CD4-positive, alpha-beta memory T cell (primary cell): ENCODE measurements around the gene BAG3. TPM values are rescaled to one million over a fixed set of nuclear protein-coding genes. Genes with fewer than 3 reads are reported as not detected.

ENCODE experiments used
- CTCF ChIA-PET: fragments of 350-600 bp; sonication (Branson Sonifier 250); formaldehyde crosslinking; loops from one replicate; lab custom pipeline; 2021; ENCODE audit warnings: inconsistent platforms; ENCODE audit not compliant: partially characterized antibody; lab: Charles Lee
- POLR2A ChIA-PET: fragments of 350-600 bp; sonication (Branson Sonifier 250); formaldehyde crosslinking; loops from one replicate; lab custom pipeline; 2021; ENCODE audit not compliant: partially characterized antibody; lab: Charles Lee
- DNase-seq, 5 donors: peaks; one replicate each; pipeline versions ENCODE4 v3.0.0 to v3.0.0-alpha.2; 2020 to 2022; ENCODE audit warnings: mixed read lengths in 1 of 5
- H3K27ac ChIP-seq: one replicate; pipeline ENCODE4 v1.7.0; 2013; ENCODE audit warnings: low read depth, low read length
- H3K27me3 ChIP-seq: 2 replicates; pipeline ENCODE4 v1.7.0; 2013; ENCODE audit warnings: mild to moderate bottlenecking, low read length, moderate library complexity; ENCODE audit not compliant: insufficient read depth
- H3K36me3 ChIP-seq: 2 replicates; pipeline ENCODE4 v1.7.0; 2013; ENCODE audit warnings: mild to moderate bottlenecking, low read length, moderate library complexity; ENCODE audit not compliant: insufficient read depth
- H3K4me1 ChIP-seq: 2 replicates; pipeline ENCODE4 v1.7.0; 2013; ENCODE audit warnings: mild to moderate bottlenecking, low read length, moderate library complexity; ENCODE audit not compliant: insufficient read depth
- H3K4me3 ChIP-seq, 2 donors: one replicate each; pipeline ENCODE4 v1.7.0; 2013; ENCODE audit warnings: low read length in 2 of 2, mild to moderate bottlenecking in 1 of 2
- H3K9me3 ChIP-seq, 2 donors: one replicate each; pipeline ENCODE4 v1.7.0; 2013; ENCODE audit warnings: low read length in 2 of 2, control low read depth in 1 of 2; ENCODE audit not compliant: control insufficient read depth in 1 of 2
- H3K27ac Mint-ChIP-seq, 7 donors: one replicate each; pipeline ENCODE4 v1.8.0; 2020 to 2021; ENCODE audit warnings: mixed read lengths in 7 of 7, mild to moderate bottlenecking in 6 of 7, inconsistent platforms in 3 of 7, moderate library complexity in 3 of 7
- H3K27me3 Mint-ChIP-seq, 2 donors: one replicate each; pipeline ENCODE4 v1.8.0; 2020 to 2021; ENCODE audit warnings: mixed read lengths in 2 of 2
- H3K36me3 Mint-ChIP-seq, 2 donors: one replicate each; pipeline ENCODE4 v1.8.0; 2020 to 2021; ENCODE audit warnings: mixed read lengths in 2 of 2, inconsistent platforms in 1 of 2, mild to moderate bottlenecking in 1 of 2
- H3K4me1 Mint-ChIP-seq, 4 donors: one replicate each; pipeline ENCODE4 v1.8.0; 2020 to 2021; ENCODE audit warnings: mixed read lengths in 4 of 4, mild to moderate bottlenecking in 1 of 4
- H3K4me3 Mint-ChIP-seq, 8 donors: one replicate each; pipeline ENCODE4 v1.8.0; 2020 to 2021; ENCODE audit warnings: mixed read lengths in 8 of 8, mild to moderate bottlenecking in 7 of 8, moderate library complexity in 6 of 8, inconsistent platforms in 3 of 8
- H3K9me3 Mint-ChIP-seq, 8 donors: one replicate each; pipeline ENCODE4 v1.8.0; 2020 to 2021; ENCODE audit warnings: mixed read lengths in 8 of 8, mild to moderate bottlenecking in 5 of 8, inconsistent platforms in 3 of 8, moderate library complexity in 1 of 8
- intact Hi-C: fragments of 100-400 bp; cut with micrococcal nuclease; formaldehyde crosslinking; loops from one replicate; pipeline ENCODE4 v1.15.1; 2023
- polyA plus RNA-seq, 2 donors: library from polyadenylated mRNA; unstranded; fragments of 300-500 nt; fragmentation: Illumina TruSeq; gene quantifications; one replicate each; pipeline ENCODE4 v1.2.3, GENCODE V29; 2021
- total RNA-seq, 2 experiments: library from RNA; stranded (reverse); gene quantifications; one replicate each; pipeline ENCODE4 v1.2.3, GENCODE V29; 2021

BAG3 gene
- total RNA-seq (10 to 100 TPM; 20.8 to 21.6 TPM), polyA plus RNA-seq (10 to 100 TPM in 1 of 2 donors, 1 to 10 TPM in 1; 8.5 to 27.3 TPM)

DNA sequence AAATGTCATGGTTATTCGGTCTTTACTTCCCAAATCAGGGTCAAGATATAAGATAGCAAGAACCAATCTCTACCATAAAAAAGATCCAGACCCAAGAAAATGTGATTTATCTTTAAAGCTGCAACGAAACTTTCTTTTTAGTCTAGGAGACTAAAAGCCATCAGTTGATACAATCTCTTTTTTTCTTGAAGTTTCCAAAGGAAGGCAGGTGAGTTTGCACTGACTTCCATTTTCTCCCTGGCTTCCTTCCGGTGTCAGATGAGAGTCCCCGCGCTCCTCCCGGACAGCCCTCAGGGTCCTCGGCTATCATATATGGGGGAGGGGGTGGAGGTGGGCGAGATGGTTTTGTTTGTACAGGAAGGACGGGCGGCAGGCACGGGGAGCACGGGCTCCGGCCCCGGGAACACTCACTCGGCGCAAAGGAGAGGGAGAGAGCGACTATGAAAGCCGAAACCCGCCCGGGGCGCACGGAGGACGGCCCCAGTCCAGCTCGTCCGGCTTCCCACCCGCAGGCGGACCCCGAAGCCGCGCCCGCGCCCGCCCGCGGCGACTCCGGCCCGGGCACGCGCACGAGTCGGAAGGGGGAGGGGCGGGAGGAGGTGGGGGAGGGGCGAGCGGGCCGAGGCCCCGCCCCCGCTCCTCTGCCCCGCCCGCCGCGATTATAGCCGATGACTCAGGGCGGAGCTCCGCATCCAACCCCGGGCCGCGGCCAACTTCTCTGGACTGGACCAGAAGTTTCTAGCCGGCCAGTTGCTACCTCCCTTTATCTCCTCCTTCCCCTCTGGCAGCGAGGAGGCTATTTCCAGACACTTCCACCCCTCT lies at the start of gene BAG3:
BAG3 (plus strand) TSS at position 689 of the 822 bp plus-strand sequence. CDS start 296 bp downstream, outside the sequence.
- peak; percentile 66 to 80 (median 68) for DNase-seq
- peaks cover 45% of the 10 kb centered on the region for H3K4me1 ChIP-seq
- intact Hi-C loops, result loop anchor here (1.0 to 2.0 kb wide), 5 partner anchors 9 to 442 kb away; no protein-coding TSS in a partner anchor
- no peaks in the 10 kb centered on the region for H3K9me3 ChIP-seq
- peak within 1 kb of the TSS; percentile 87 for H3K27ac ChIP-seq
- peaks cover 0 to 6% (median 0%) of the 10 kb centered on the region in 8 donors for H3K9me3 Mint-ChIP-seq
- H3K4me3 Mint-ChIP-seq, result peak within 1 kb of the TSS; percentile 94 to 100 (median 96)
- ChIA-PET POLR2A (interaction anchor here (1.0 to 6.3 kb wide), 17 partner anchors 8 to 519 kb away, joined by 3 to 84 read pairs (median 5); partner anchors contain the start of genes GRK5, INPP5F, MCMBP and RGS10), CTCF (interaction anchor here (1.1 kb wide), 1 partner anchor 209 kb away, joined by 3 read pairs; no protein-coding TSS in a partner anchor)
- peak within 1 kb of the TSS; percentile 96 to 99 (median 96) for H3K27ac Mint-ChIP-seq
- peak within 1 kb of the TSS; percentile 88 to 89 for H3K4me3 ChIP-seq
- H3K4me1 Mint-ChIP-seq, result peaks cover 36 to 45% (median 43%) of the 10 kb centered on the region in 4 donors
- H3K27me3 ChIP-seq, result no peaks in the 10 kb centered on the region
- peaks cover 0 to 19% of the 10 kb centered on the region in 2 donors for H3K36me3 Mint-ChIP-seq
- H3K36me3 ChIP-seq, result no peaks in the 10 kb centered on the region
- peaks cover 0 to under 1% of the 10 kb centered on the region in 2 donors for H3K27me3 Mint-ChIP-seq

DNA sequence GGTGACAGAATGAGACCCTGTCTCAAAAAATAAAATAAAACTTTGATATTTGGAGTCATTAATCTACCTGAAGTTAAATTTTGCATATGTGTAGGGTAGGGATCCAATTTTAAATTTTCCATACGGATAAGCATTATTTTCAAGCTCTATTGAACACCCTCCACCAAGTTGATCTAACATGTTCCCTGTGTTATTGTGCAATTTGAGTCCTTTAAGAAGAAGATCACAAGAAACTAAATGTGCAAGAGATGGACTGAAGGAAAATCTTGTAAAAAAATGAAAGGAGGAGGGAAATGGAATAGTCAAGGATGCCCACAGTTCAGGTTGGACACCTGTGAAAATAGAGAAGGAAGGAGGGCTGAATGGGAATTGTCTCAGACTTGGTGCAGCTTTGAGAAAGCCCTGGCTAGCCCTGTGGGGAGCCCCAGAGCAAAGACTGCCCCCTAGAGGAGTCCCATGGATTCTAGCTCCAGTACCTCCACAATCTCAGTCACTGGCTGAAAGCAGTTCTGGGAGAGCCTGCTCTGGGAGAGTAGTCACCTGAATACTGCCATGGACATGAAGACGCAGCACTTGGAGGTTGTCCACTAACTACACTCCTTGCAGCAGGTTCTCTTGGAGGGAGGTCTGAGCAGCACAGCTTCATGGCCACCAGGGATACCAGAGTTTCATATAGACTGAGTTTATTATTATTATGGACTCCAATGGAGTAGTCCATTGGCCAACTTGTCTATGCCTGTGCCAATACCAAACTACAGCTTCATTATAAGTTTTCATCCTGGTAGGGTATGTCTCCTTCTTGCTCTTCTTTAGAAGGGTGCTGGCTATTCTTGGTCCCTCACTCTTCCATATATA lies 48.7 kb upstream of the BAG3 start:
- peaks cover 5% of the 10 kb centered on the region for H3K4me1 ChIP-seq
- no peak overlapping the region for H3K27ac ChIP-seq
- H3K27ac Mint-ChIP-seq, result peak overlapping the region in 3 of 7 donors; percentile 23 to 70 (median 44)
- H3K4me3 Mint-ChIP-seq, result no peak overlapping the region
- H3K27me3 ChIP-seq, result no peaks in the 10 kb centered on the region
- ChIA-PET POLR2A (interaction anchor here (0.6 to 1.6 kb wide), 3 partner anchors 41 to 228 kb away, joined by 3 read pairs; no protein-coding TSS in a partner anchor), CTCF (interaction anchor here (0.7 to 1.3 kb wide), 6 partner anchors 10 to 404 kb away, joined by 3 to 5 read pairs (median 4); partner anchors contain the start of gene INPP5F)
- H3K36me3 Mint-ChIP-seq, result no peaks in the 10 kb centered on the region
- DNase-seq, result peak in 2 of 5 donors; percentile 17 to 26
- H3K4me1 Mint-ChIP-seq, result peaks cover 5 to 8% (median 5%) of the 10 kb centered on the region in 4 donors
- H3K36me3 ChIP-seq, result no peaks in the 10 kb centered on the region
- no peak overlapping the region for H3K4me3 ChIP-seq
- H3K9me3 Mint-ChIP-seq, result no peaks in the 10 kb centered on the region
- intact Hi-C loops, result no loop called here
- H3K27me3 Mint-ChIP-seq, result no peaks in the 10 kb centered on the region
- H3K9me3 ChIP-seq, result no peaks in the 10 kb centered on the region

DNA sequence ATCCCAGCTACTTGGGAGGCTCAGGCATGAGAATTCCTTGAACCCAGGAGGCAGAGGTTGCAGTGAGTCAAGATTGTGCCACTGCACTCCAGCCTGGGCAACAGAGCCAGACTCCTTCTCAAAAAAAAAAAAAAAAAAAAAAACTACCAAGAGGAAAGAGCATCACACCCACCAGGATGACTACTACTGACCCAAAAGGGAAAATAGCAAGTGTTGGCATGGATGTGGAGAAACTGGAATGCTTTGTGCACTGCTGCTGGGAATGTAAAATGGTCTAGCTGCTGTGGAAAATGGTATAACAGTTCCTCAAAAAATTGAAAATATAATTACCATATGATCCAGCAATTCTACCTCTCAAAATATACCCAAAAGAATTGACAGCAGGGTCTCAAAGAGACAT lies 46.7 kb upstream of the BAG3 start:
- no peaks in the 10 kb centered on the region for H3K36me3 ChIP-seq
- H3K27ac ChIP-seq, result no peak overlapping the region
- POLR2A ChIA-PET, result no interaction called here
- H3K4me3 ChIP-seq, result no peak overlapping the region
- H3K4me1 ChIP-seq, result no peaks in the 10 kb centered on the region
- H3K9me3 Mint-ChIP-seq, result no peaks in the 10 kb centered on the region
- no peaks in the 10 kb centered on the region for H3K27me3 ChIP-seq
- CTCF ChIA-PET, result interaction anchor here (0.7 kb wide), 1 partner anchor 58 kb away, joined by 3 read pairs; no protein-coding TSS in a partner anchor
- no peaks in the 10 kb centered on the region for H3K36me3 Mint-ChIP-seq
- no peak for DNase-seq
- no peak overlapping the region for H3K27ac Mint-ChIP-seq
- intact Hi-C loops, result no loop called here
- no peaks in the 10 kb centered on the region for H3K27me3 Mint-ChIP-seq
- H3K9me3 ChIP-seq, result no peaks in the 10 kb centered on the region
- no peak overlapping the region for H3K4me3 Mint-ChIP-seq
- H3K4me1 Mint-ChIP-seq, result peaks cover 4 to 8% (median 7%) of the 10 kb centered on the region in 4 donors

DNA sequence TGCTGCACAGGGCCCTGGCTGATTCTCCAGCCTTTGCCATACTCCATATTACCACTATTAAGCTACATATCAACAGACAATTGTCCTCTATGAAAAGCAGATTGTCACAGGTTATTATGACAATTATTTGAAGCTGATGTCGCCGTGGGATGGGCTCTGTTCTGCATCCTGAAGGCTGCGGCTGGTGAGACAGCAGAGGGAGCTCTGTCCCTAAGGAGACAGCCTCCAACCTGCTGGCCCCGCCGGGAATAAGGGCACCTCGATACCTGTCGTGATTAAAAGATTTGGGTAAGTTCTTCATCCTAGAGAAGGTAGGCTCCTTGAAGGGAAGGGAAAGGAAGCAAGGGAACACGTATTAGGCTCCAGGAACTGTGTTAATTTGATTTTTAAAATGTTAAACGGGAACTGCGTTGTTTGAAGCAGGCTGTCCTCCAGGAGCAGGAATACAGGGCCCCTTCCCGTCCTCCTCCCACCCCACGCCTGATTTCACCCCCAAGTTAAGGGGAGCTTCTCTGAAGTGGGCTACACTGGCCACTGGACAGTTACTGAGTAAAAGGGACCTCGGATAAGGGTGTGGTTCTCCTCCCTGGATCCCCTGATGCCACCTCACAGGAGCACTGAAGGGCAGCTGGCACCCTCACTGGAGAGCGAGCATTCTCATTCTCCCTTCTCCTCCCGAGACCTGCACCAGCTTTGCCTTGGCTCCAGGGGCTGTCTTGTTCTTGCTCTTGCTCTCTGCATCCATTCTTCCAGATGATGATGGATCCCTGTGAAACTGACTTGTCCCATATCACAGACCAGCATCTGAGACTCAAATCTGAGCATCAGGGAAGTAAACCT lies 42.6 kb upstream of the BAG3 start:
- H3K4me1 Mint-ChIP-seq, result peaks cover 4 to 8% (median 6%) of the 10 kb centered on the region in 4 donors
- peaks cover 0 to 2% of the 10 kb centered on the region in 2 donors for H3K27me3 Mint-ChIP-seq
- peaks cover 0 to 4% (median 0%) of the 10 kb centered on the region in 8 donors for H3K9me3 Mint-ChIP-seq
- no peak overlapping the region for H3K27ac ChIP-seq
- ChIA-PET POLR2A (interaction anchor here (1.1 to 1.4 kb wide), 3 partner anchors 43 to 118 kb away, joined by 3 to 6 read pairs (median 5); partner anchors contain the start of genes BAG3 and INPP5F), CTCF (interaction anchor here (0.6 to 2.9 kb wide), 16 partner anchors 9 to 495 kb away, joined by 3 to 27 read pairs (median 3); no protein-coding TSS in a partner anchor)
- H3K9me3 ChIP-seq, result no peaks in the 10 kb centered on the region
- H3K36me3 ChIP-seq, result no peaks in the 10 kb centered on the region
- intact Hi-C loops, result loop anchor here (1.0 kb wide), 2 partner anchors 45 to 251 kb away; no protein-coding TSS in a partner anchor
- peak in 4 of 5 donors; percentile 19 to 28 (median 22) for DNase-seq
- H3K27ac Mint-ChIP-seq, result peak overlapping the region in 1 of 7 donors; percentile 27
- H3K4me3 Mint-ChIP-seq, result peak overlapping the region in 4 of 8 donors; percentile 25 to 40 (median 30)
- no peak overlapping the region for H3K4me3 ChIP-seq
- H3K36me3 Mint-ChIP-seq, result no peaks in the 10 kb centered on the region
- H3K27me3 ChIP-seq, result no peaks in the 10 kb centered on the region
- no peaks in the 10 kb centered on the region for H3K4me1 ChIP-seq

DNA sequence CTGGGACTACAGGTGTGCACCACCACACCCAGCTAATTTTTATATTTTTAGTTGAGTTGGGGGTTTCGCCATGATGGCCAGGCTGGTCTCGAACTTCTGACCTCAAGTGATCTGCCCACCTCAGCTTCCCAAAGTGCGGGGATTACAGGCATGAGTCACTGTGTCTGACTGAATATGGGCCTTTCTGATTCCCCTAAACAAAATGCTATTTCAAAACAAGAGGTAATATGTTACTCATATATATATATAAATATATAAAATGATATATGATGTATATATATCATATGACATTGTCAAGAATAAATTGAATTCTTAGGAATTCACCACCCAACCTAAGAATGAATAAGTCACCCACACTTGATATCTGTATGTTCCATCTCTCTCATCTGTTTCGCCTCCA lies 41.7 kb upstream of the BAG3 start:
- Histone ChIP-seq H3K4me3 (no peak overlapping the region), H3K27ac (no peak overlapping the region), H3K36me3 (no peaks in the 10 kb centered on the region), H3K9me3 (no peaks in the 10 kb centered on the region), H3K4me1 (no peaks in the 10 kb centered on the region), H3K27me3 (no peaks in the 10 kb centered on the region)
- Mint-ChIP-seq H3K4me1 (peaks cover 4 to 8% (median 6%) of the 10 kb centered on the region in 4 donors), H3K9me3 (peaks cover 0 to 4% (median 0%) of the 10 kb centered on the region in 8 donors), H3K27ac (no peak overlapping the region), H3K27me3 (peaks cover 0 to 2% of the 10 kb centered on the region in 2 donors), H3K4me3 (no peak overlapping the region), H3K36me3 (no peaks in the 10 kb centered on the region)
- CTCF ChIA-PET, result interaction anchor here (0.6 to 2.9 kb wide), 5 partner anchors 18 to 250 kb away, joined by 3 to 27 read pairs (median 5); no protein-coding TSS in a partner anchor
- intact Hi-C loops, result no loop called here
- no peak for DNase-seq
- POLR2A ChIA-PET, result no interaction called here

DNA sequence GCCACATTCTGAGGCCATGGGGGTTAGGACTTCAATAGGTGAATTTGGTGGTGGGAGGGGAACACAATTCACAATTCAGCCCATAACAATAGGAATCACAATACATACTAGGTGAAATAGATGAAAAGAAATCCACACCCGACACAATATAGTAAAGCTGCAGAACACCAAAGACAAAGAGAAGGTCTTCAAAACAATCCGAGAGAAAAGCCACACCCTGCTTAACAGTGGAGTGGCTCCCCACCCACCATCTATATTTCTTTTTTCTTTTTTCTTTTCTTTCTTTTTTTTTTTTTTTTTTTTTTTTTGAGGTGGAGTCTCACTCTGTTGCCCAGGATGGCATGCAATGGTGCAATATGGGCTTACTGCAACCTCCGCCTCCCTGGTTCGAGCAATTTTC lies 39.7 kb upstream of the BAG3 start:
- Mint-ChIP-seq H3K9me3 (peaks cover 0 to 4% (median 0%) of the 10 kb centered on the region in 8 donors), H3K36me3 (no peaks in the 10 kb centered on the region), H3K27me3 (peaks cover 0 to 3% of the 10 kb centered on the region in 2 donors), H3K27ac (no peak overlapping the region), H3K4me1 (peaks cover 4 to 8% (median 6%) of the 10 kb centered on the region in 4 donors), H3K4me3 (no peak overlapping the region)
- POLR2A ChIA-PET, result no interaction called here
- no peak overlapping the region for H3K27ac ChIP-seq
- no peak overlapping the region for H3K4me3 ChIP-seq
- H3K9me3 ChIP-seq, result no peaks in the 10 kb centered on the region
- intact Hi-C loops, result no loop called here
- H3K4me1 ChIP-seq, result no peaks in the 10 kb centered on the region
- CTCF ChIA-PET, result no interaction called here
- no peaks in the 10 kb centered on the region for H3K27me3 ChIP-seq
- no peaks in the 10 kb centered on the region for H3K36me3 ChIP-seq
- DNase-seq, result no peak
